Stimulated activated CD8-positive, alpha-beta memory T cell treated with anti-CD3 and anti-CD28 coated beads, Interleukin-15, amount 100 ng/mL, for 4 hours (primary cell): ENCODE measurements around the gene HUS1B.
"Not testable (repeated sequence)": the region's sequence is repeated elsewhere in the genome, so short reads cannot be mapped to it uniquely, and the experiment has no call there.

ENCODE experiments used
- DNase-seq, 2 donors: peaks; one replicate each; pipeline ENCODE4 v3.0.0-alpha.2; 2020; ENCODE audit warnings: low read depth in 2 of 2

Gene HUS1B

GRCh38 chr6:656460-657252 lies at the start of gene HUS1B:
HUS1B (minus strand) TSS chr6:657100; CDS start chr6:656944, 156 bp downstream.
- DNase-seq, result no peak

DNA sequence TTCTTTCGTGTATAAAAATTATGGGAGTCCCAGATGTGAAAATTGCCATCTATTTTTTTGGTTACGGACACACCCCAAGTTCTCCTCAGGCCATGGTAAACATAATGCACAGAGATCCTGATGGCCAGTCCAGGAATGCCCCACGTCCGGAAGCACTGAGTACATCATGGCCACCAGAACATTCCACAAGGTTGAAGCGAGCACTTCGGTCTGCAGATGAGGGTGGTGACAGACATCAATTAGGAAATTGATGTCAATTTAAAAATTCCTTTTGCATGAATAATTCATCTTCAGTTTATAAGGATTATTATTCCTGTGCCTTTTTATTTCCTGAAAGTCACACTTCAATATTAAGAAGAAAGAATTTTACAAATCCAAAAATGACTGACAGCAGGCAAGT lies 49.2 kb upstream of the HUS1B start:
- no peak for DNase-seq

GRCh38 chr6:705047-705446 lies 48.1 kb upstream of the HUS1B start:
- no peak for DNase-seq

DNA sequence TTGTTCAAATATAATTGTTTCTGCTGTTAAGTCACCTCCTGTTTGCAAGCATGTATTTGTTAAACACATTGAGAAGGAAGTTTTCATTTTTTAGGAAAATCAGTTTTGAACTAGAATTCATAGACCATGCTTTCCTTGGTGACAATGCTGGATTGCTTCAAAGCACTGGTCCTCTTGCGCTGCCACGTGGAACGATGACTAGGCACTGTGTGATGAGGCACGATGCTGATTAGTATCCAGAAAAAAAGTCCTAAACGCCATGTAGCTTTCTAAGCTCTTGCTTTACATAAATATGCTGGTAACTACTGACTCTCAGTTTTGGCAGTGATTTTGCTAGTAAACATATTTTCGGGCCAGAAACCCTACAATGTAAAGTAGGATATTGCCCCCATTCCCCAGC lies 47.1 kb upstream of the HUS1B start:
- no peak for DNase-seq

DNA sequence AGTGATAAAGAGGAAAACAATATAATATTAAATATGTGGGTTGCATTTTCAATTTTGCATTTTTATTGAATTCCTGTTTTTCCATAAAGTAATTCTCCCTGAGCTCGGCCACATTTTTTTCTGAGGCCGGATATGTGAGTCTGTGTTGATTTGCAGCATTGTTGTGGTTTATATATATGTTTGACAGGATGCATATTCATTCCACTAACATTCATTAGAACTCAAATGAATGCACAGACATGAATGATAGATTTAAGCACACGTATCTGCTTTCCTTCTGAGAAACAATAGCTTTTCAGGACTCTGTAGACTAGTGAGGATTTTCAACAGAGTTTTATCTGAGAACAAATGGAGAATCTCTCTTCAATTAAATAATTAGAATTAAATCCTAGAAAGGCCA lies 46.7 kb upstream of the HUS1B start:
- no peak for DNase-seq

DNA sequence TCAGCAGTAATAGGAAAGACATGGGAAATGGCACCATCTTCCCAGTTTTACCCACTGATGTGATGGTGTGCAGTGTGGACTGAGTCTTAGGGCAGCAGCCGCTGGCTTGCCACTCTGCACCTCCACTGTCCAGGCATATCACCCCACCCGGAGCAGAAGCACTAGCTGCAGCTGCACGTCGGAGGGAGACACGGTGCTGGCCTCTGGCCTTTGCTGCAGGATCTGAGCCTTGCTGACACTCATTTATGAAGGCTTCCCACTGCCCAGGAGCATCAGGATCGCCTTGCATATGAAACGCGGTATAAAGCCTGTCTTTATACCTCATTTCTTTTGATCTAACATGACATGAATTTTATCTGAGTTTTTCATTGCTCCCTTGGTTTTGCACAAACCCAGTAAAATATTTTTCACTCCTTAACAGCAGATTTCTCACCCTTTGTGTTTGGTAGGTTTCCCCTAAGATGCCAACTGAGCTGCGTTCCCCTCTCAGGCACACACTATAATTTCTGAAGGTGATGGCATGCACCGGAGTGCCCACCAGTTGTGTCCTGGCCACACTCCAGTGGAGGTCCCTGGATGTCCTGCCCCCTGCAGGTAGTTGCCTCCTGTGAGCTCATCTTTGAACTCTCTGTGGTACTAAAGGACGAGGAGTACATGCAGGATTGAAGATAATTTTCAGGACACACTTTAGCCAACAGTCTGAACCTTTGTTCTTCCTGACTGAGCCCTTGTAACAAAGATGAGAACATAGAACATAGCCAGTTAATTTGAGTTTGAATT lies 45.0 kb upstream of the HUS1B start:
- no peak for DNase-seq

DNA sequence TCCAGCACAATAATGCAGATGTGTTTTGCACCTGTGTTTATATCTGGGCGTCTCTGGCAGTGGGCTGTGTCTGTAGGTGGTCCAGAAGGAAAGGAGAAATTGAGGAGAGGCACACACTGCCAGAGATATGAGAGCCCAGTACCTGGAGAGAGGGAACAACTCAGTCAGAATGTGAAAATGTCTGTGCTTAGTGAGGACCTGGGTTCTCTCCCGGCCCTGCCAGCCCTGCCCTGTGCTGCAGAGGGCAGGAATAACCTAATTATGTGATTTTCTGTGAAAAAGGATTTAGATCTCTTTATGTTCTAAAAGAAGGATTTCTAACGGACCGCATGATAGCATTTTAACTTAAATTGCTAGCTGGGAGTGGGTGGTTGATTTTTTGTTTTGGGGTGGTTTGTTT lies 44.3 kb upstream of the HUS1B start:
- no peak for DNase-seq

DNA sequence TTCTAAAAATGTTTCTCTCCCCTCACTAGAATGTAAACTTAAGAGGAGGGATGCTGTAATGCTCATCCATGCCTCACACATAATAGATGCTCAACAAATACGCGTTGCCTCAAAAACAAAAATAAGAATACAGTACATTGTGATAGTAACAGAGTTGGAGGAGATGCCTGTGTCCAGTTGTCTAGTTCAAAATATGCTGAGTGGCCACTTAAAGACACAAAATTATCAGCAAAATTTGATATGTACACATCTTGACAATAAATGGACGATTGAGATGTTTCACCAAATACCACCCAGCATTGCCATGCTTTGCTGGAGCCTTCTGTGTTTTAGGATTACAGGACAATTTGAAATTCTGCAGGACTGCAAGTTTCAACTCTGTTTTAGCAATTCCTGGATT lies 43.6 kb upstream of the HUS1B start:
- DNase-seq, result no peak

GRCh38 chr6:699319-699718 lies 42.4 kb upstream of the HUS1B start:
- no peak for DNase-seq

- DNase-seq, result not testable (repeated sequence)
These were observed 37.7 kb upstream of the HUS1B start for GRCh38 chr6:694431-695126.

- DNase-seq, result no peak
These were observed 36.8 kb upstream of the HUS1B start for GRCh38 chr6:693723-694009.

- peak; percentile 61 to 69 for DNase-seq
These were observed 36.2 kb upstream of the HUS1B start, which contains the start of gene EXOC2 for GRCh38 chr6:692858-693722. EXOC2 (minus strand) TSS chr6:693139; CDS start chr6:637818, 55,321 bp downstream.

DNA sequence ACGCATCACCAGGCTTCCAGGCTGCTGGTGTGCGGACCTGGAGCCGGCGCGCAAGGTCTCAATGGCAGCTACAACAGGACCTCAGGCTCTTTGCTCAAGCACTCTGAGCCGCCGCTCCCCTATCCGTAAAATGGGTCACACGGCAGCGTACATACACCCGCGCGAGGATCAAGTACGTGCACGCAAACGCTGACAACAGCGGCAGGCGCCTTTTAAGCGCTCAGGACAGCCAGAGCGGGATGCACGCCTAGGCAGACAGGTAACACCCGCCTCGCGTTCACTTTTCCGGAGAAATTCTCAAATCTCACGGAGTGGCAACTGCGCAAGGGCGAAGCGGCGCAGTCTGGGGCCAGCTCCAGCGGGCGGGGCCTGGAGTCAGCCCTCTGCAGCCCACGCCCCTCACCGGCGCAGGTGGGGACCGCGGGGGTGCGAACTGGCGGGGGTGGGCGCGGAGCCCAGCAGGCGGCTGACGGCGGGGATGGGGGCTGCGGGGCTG lies 35.5 kb upstream of the HUS1B start:
- peak; percentile 59 to 66 for DNase-seq

GRCh38 chr6:689223-689622 lies 32.3 kb upstream of the HUS1B start:
- no peak for DNase-seq

DNA sequence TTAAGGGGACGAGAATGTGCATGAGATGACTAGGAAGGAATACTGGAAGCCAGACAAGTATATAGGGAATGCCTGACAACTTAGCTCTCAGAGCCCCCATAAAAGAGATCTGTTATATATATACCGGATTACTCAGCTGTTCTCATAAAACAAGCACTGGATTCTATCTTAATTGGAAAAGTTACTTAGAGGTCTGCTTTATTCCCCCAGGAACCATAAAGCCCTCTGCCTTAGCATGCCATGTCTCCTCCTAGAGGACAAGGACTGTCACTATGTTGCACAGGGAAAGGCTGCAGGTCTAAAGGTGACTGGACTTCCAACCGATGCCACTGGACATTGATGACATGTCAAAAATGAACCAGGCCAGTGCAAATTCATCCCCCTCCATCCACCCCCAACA lies 29.6 kb upstream of the HUS1B start:
- DNase-seq, result no peak

DNA sequence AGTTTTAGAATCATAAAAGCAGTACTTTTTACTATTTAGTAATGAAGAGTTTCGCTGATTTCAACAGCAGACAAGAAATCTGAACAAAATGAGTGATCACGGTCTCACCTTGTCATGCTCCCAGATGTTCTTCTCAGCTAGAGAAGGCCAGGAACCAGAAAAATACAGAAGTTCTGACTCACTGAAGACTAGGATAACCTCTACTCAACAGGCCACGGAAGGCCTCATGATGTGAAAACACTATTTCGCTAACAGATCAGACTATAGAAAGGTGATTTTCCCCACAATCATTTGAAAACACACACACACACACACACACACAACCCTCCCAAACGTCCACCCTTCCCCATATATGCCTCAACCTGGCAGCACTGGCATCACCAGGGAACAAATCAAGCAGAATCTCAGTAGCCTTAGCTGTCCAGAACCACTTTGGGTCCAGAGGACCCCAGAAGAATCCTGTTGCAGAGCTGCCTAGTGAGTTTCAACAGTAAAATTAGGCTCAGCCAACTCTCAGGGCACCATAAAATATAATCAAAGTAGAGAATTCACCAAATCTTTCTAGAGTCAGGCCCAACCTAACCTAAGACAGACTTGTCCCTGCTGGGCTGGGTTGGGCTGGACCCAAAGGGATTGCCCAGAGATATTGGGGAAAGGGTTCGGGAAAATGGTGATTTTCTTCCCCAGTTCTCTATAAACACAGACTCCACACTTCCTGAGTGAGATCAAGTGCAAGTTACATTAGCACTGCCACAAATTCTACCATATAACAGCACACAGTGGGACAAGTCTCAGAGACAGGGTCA lies 28.1 kb upstream of the HUS1B start:
- no peak for DNase-seq

GRCh38 chr6:683742-684440 lies 27.0 kb upstream of the HUS1B start:
- no peak for DNase-seq

DNA sequence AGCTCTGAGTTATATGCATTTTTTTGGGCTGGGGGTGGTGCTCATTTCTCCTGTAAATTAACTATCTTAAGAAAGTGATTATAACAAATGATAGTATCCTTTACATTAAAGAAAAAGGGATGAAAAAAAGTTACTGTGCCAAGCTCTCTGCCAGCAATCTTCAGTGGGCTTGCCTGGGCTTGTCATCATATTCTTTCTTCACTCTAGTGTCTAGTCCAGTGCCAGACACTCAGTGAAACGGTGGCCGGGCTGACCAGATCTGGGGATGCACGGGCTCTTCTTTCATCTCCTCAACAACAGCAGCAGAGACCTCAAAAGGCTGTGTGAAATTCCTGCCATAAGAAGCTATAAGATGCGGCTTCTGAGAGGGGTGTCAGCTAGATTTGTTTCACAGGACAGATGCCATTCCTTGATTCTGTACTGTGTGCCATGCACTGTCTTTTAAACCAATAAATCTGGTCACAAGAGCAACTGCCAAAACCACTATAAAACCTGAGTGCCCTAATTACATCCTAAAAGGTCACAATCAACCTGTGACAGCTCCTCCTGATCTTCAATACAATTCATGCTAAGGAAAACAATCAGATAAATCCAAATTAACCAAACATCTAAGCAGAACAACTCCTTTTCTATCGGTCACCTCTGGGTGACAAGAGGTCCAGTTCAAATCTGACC lies 23.9 kb upstream of the HUS1B start:
- no peak for DNase-seq

- no peak for DNase-seq
These were observed 23.4 kb upstream of the HUS1B start for GRCh38 chr6:680251-680650.

DNA sequence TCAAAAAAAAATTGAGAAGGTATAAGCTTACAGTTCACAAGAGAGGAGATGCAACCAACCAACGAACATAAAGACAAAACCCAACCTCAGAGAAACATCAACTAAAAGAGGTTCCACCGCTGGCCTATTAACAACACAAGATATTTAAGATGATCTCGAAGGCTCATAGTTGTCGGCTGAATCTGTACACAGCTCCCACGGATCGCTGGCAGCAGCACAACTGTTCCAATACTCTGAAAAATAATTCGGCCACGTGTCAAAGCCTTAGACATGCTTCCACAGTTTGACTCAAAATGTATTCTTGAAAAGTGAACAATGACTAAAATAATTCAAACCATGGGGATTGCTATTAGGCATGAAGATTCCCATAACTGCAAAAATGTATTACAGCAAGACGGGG lies 22.4 kb upstream of the HUS1B start:
- DNase-seq, result no peak
